Hematopoietic multipotent progenitor cell treated with erythropoietin and hydrocortisone succinate and interleukin-3 and kit ligand, for 8 days (in vitro differentiated cells): Measurements from ENCODE around the gene PPP1R12B.
A peak's percentile ranks its signal among the peaks of the same experiment; 100 is the strongest.
"Not testable (repeated sequence)": the region's sequence is repeated elsewhere in the genome, so short reads cannot be mapped to it uniquely, and the experiment has no call there.

ENCODE experiments used
- DNase-seq: peaks from one replicate; pipeline ENCODE4 v3.0.0-alpha.2; 2015

Gene PPP1R12B

DNA sequence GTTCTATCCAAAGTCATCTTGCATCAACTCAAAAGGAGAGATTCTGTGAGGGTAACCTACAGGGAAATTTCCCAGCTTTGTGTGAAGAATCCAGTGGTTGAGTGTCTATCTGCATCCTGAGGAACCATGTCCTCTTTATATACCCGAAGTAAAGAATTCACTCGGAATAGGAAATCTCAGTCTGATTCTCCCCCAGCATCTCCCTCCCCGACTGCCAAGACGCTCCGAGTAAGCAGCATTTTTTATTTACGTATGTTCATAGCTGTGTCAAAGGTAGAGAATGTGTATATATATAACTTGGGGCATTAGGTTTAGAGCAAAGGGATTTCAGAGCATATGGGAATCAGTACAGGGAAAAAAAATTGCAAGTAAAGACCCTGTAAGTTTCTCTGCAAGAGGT is 191.5 kb downstream of the PPP1R12B start:
- no peak for DNase-seq

DNA sequence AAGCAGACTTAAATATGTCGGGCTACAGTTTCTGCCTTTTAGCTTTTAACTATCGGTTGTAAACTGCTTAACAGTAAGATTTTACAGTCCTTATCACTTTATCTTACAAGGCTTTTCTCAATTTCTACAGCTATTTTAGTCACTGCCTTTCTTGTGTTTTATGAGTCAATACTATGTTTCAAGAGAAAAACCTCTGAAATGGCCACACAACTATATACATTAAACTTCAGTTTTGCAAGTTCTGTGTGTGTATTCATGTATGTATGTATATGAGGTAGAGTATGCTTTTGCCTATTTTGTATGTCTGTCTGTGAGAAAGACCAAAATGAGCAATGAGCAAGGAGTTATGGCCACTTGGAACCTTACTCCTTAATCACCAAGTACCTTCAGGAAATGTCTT is 191.9 kb downstream of the PPP1R12B start:
- DNase-seq: no peak

DNA sequence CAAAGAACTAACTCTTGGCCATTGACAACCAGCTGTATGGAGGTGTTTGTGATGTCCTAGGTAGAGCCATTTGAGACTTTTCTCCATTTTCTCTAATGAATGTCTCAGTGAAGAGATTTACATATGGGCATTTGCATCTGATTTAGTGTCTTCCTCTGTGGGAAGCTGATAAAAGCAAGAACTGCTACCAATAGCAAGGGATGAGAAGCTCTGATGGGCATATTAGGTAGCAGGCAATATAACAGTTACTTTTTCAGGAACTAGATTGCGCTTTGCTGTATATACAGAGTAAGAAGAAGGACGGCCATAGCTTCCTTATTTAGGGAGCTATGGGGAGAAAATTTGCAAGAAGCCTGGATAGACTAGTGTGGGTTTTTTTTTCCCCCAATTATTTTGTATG is 192.4 kb downstream of the PPP1R12B start:
- not testable (repeated sequence) for DNase-seq

DNA sequence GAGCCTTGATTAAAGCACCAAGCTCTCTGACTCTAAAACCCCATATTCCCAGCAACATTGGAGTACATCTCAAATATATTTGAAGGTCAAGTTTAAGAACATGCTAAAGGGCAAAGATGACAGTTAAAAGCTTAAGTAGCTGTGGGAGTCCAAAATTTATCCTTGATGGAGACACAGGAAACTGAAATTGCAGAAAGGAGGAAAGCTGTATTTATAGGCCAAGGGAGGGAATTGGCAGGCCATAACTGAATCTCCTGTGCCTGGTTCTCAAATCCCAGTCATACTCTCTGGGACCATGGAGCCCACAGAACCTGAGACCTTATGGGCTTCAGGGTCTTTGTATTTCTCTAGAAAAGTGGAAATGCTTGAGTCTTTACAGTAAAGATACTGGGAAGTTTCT is 193.9 kb downstream of the PPP1R12B start:
- not testable (repeated sequence) for DNase-seq

DNA sequence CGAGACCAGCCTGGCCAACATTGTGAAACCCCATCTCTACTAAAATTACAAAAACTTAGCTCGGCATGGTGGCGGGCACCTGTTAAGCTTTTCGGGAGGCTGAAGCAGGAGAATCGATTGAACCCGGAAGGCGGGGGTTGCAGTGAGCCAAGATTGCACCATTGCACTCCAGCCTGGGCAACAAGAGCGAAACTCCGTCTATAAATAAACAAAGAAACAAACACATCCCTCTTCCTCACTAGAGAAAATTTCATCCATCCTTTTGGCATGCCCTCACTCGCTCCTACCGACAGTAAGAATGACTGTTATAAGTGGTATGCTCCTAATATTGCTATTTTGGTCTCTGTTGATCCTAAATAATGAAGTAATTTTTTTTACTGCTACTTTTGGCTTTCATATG is 195.0 kb downstream of the PPP1R12B start:
- DNase-seq: not testable (repeated sequence)

DNA sequence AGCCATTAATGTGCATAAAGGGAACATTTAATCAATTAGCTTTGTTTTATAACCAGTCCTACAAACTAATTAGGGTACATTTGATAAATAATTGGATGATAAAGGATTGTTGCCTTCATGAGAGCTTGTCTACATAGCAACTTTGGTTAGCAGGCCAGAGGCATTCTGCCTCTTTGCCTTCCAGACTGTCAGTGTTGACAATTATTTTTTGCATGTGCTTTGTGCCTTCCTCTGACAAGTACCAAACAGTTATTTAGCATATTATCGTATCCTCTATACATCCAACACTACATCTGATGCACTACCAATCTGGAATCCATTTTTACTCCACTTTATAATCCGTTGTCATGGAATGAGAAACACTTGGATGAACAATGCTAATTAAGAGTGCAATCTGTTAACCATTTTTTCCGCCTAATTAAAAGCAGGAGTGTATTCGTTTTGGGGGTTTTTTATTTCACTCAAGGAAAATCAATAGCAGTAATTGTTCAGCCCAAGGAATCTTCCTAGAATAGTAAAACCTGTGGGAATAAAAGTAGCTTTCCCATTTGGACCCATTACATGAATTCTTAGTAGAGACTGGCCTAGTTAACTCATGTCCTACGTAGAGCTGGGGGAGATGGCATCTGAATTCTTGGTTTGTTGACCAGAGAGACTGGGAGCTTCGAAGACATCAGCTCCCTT is 196.4 kb downstream of the PPP1R12B start:
- not testable (repeated sequence) for DNase-seq

DNA sequence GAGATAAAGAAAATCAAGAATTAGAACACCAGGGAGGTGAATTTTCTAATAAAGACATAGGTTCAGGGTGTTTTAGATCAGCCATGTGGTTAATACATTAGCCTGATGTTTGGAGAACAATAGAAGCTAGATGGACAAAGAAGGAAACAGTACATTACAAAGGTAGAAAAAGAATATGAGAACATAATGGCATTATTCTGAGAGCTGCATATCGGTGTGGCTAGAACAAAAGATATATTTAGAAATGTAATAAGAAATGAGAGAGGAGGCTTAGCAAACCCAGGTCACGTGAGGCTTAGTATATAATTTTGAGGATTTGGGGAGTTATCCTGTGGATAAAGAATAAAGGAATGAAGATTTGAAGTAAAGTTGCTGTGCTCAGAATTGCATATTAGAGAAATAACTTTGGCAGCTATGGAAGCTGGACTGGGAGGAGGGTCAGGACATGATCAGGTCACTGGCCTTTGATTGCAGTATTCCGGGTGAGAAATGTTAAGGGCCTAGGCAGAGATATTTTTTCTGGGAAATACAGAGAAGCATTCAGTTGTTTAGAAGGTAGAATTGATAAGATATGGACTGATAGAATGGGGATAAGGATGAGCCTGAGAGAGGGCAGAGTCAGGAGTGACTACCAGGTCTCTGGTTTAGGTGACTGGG is 197.3 kb downstream of the PPP1R12B start:
- DNase-seq: not testable (repeated sequence)

DNA sequence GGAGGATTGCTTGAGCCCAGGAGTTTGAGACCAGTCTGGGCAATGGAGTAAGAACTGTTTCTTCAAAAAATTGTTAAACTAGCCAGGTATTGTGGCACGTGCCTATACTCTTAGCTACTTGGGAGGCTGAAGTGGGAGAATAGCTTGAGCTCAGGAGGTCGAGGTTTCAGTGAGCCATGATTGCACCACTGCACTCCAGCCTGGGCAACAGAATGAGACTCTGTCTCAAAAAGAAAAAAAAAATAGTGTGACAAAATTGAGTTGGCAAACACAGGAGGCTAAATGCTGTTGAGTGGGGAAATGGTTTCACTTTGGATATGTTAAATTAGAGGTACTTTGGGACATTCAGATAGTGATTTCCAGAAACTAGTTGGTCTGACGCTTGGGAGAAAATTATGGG is 197.9 kb downstream of the PPP1R12B start:
- not testable (repeated sequence) for DNase-seq

DNA sequence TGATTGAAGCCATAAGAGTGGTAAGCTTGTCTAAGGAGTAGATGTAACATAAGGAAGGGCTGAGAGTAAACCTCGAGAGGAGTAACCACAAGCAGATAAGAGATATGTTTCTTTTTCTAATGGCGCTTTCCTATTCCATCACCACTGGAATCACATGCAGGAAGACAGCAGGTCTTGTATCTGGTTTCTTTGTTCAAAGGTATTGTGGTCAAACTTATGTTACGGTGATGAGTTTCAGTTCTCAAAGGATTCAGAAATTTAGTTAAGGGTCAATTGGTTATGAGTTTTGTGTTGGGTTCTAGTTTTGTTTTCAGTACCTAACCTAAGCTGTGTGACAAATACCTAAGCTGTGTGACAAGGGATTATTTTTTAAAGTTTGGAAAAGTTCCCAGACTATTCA is 198.3 kb downstream of the PPP1R12B start:
- DNase-seq: not testable (repeated sequence)

DNA sequence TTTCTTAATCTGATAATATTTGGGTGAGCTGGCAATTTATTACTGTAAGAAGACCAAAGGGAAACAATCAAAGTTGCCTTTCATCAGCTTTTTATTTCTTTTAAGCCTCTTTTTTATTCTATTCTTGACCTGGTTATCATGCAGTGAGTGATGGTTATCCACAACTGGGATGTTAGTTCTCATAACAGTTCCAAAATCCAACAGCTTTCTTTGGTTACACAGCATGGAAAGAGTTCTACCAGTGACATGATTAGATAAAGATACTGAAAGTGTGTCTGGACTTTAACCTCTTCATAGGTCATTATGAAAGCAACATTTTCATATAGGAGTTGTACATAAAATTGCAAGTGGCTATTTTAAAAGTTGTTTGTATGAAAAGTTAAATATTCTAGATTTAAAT is 198.7 kb downstream of the PPP1R12B start:
- no peak for DNase-seq

DNA sequence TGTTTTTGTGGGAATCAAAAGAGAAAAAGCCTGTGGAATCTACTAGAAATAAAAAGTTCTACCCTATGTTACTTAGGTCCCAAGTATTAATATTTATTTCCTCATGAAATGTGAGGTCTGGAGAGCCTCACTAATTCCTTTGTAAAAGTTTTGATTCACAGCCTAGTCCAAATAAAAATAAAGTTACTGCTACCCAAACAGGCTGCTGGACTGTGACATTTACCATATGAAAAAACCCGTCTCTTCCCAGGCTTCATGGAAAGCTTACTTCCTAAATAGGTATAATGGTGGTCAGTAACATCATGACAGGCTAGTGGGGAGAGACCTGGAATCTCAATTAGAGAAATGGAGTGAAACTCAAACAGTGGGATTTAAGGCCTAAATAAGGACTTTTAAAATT is 201.6 kb downstream of the PPP1R12B start:
- not testable (repeated sequence) for DNase-seq

DNA sequence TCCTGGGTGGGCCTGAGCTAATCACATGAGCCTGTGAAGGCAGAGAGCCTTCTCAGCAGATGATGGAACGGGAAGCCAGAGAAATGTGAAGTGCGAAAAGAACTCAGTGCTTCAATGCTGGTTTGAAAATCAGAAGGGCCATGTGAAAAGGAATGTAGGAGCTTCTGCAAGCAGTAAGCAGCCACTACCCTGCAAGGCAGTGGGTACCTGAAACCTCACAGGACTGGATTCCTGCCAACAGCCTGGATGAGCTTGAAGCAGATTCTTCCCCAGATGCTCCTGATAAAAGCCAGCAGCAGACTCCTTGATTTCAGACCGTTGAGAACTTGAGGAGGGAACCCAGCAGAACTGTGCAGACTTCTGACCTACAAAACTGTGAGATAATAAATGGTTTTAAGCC is 203.2 kb downstream of the PPP1R12B start:
- peak; percentile 25 for DNase-seq

DNA sequence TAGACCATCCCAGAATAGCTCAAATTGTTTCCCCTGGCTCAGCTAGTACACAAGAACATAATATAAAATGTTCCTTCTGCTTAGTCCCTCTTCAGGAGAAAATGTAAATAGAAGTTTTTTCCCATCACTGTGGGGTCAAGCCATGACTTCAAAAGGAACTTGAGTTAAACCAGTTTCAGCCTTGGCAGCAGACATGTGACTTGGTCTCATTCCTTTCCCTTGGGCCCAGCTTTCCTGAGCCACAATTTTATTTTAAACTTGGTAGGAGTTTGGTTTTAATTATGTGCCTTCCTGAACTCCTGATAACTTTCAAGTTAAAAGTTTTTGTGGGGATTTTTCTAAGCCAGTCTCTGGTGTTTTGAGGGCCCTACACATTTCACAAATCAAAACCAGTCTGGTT is 204.1 kb downstream of the PPP1R12B start:
- DNase-seq: not testable (repeated sequence)

DNA sequence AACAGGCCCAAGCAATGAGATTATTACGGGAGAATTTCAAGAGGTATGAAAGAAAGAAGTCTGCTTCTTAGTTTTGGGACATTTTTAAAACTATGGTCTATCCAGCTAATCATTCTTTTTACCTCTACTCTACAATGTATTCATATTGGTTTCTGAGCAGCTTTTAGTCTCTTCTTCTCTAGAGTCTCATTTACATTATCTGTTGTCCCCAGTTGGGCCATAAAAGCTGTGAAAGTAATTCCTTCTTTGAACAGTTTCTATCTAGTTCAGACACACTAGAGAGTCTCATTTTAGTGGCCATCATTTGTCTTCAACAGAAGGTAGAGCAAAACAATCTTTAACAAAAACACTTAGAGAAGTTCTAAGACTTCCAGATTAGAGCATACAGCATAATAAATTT is 204.6 kb downstream of the PPP1R12B start:
- not testable (repeated sequence) for DNase-seq

DNA sequence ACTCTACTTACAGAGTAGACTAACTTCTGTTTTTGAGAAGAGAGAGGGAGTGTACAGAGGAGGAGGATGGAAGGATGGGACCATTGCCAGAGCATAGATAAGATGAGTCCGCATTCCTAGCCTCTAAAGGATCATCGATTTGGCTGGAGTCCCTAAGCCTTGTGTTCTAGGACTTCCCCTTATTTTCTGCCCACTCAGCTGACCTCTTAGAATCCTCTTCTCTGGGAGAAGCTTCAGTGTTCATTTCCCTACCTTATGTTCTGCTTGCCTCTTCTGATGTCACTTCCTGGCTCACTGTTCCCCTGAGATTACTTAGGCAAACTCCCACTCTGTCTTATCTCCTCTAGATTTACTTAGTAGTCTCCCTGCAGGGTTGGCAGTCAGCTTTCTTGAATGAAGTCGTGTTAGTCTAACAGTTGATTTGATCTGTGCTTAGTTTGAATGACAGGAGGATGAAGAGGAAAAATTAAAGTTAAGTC is 205.1 kb downstream of the PPP1R12B start:
- peak; percentile 74 for DNase-seq

DNA sequence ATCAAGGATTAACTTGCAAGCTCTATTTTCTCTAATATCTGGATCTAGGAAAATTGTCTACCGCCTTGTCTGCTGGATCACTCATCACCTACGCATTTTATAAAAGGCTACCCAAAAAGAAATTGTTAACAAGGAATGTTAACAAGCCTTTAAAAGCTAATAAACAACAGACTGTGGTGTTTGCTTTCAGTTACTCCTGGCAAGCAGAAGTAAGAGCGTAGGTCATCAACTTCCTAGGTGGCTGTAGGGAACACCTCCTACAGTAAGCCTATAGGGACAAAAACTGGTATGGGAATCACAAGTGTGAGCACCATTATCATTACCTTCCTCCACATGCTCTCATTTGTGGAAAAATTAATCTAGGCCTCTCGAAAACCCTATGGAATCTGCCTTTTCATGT is 206.1 kb downstream of the PPP1R12B start:
- not testable (repeated sequence) for DNase-seq

DNA sequence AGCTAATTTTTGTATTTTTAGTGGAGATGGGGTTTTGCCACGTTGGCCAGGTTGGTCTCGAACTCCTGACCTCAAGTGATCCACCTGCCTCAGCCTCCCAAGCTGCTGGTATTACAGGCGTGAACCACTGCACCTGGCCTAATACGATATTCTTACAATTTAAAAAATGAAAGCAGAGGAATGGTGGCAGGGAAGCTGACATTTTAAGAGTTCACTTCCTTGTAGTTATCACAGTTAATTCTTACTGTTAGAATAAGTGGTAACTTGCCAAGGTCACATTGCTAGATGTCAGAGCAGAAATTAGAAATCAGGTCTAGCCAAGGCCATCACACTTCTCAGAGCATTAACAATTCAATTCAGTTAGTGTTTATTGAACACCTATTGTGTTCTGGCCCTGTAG is 207.5 kb downstream of the PPP1R12B start:
- not testable (repeated sequence) for DNase-seq

DNA sequence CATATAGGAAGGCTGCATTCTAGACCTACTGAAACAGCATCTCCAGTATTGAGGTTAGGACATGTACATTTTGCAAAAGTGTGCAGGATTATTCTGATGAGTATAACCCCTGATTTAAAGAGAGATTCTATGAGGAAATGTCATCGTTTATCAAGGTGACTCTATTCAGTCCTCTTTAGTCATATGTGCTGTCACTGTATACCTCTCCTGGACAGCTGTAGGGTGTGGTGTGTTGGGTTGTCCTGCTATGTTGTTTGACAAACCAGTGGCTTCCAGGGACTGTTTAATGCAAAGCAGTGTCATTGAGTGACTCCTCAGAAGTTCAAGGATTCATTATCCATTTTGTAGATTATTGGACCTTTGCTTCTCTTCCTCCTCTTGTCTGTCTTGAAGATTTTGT is 209.2 kb downstream of the PPP1R12B start:
- DNase-seq: not testable (repeated sequence)

DNA sequence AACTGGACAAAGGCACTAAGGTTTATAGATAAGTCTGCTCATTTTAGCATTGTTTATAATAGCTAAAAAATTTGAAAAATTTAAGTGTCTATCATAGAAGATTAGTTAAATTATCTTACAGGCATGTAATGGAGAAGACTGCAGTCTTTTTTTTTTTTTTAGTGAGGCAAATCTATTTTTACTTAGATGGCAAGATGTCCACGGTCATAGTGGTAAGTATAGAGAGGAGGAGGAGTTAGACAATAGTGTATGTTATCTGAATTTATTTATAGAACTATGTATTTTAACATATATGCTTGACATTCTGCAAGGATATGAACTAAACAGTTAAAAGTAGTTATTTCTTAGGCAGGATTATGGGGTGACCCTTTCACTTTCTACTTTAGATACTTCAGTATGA is 212.7 kb downstream of the PPP1R12B start:
- no peak for DNase-seq

DNA sequence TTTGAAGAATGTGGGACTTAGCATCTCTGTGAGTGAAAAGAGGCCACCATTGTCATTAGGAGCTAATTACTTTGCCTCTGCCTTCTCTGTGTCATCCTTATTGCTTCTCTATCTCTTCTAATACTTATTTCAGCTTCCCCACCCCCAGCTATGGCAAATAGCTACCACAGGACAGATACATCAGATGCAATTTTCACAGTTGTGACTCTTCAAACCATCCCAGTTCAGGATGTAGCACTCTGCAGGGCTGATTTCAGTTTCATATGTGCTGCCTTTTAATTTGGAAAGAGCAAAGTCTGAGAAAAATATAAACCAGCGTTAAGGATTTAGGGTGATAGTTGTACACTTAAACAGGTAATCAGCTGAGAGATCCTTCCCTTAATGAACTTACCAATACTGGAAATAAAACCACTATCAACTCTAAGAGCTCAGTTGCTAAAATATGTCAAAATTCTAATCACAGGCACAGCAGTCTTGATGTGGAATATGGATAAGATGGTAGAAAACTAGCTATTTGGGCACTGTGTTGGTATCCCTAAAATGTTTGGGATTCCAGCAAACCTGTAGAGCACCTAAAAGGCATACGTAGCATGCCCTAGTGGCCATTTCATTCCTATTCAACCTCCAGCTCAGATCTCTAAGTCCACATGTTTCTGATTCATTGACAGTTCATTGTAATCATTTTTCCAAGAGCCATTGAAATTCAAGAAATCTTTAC is 213.4 kb downstream of the PPP1R12B start:
- no peak for DNase-seq

DNA sequence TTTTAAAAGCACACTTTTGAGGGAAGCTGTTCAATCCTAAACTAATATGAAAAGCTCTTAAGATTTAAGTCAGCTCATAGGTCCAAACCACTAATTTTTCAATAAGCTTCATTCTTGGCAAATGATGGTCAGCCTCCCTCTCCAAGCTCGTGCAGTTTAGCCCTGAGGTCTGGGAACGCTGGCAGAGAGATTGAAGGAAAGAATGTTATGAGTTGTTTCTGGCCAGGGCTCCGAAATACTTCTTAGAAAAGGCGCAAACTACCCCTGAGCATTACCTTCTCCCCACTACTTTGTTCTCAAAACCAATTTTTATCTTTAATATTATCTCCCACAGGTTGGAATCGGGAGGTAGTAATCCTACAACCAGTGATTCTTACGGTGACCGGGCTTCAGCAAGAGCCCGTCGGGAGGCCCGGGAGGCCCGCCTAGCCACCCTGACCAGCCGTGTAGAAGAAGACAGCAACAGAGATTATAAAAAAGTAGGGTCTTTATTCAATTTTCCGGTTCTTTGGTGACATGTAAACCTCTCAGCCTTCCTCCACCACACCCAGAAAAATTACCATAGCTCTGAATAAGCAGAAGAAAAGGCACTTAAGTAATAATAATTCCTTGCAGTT is 214.1 kb downstream of the PPP1R12B start:
- no peak for DNase-seq

DNA sequence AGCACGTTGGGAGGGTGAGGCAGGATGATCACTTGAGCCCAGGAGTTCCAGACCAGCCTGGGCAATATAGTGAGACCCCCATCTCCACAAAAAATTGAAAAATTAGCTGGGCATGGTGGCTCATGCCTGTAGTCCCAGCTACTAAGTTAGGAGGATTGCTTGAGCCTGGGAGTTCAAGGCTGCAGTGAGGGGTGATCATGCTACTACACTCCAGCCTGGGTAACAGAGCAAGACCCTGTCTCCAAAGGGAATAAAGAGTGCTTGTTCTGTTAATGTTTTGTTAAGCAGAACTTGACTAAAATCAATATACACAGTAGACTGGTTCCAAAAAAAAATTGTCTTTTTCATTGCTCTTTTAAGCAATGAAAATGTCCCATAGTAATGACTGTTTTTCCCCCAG is 215.3 kb downstream of the PPP1R12B start:
- no peak for DNase-seq

DNA sequence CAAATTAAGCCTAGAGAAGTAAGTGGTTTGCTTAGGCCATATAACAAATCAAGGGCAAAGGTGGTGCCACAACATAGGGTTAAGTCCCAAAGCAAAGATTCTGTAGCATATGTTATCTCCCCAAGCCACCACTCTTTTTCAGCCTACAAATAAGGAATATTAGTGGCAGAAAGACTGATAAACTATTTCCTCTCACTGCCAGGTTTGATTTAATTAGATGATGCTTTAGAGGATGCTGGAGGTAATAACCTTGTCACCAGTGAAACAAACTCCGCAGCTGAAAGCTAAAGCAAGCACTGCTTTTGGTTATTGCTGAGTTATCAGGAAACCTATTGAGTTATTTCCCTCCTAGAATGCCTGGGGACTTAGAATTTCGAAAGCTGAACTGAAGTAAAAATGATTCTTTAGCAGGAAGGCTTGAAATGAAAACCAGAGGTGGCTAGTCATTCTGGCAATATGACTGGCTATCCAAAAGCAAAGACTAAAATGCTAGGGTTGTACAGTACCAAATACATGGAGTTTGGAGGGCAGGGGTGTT is 216.5 kb downstream of the PPP1R12B start:
- DNase-seq: no peak
